NCI-H82 treated with DMSO at 0.1 percent for 48 hours (cell line): ENCODE data around the gene CIB4.

Experiments
- DNase-seq: peaks from one replicate; lab custom pipeline; 2025; ENCODE audit not compliant: unreplicated experiment; lab: John Stamatoyannopoulos, UW

CIB4 gene

DNA sequence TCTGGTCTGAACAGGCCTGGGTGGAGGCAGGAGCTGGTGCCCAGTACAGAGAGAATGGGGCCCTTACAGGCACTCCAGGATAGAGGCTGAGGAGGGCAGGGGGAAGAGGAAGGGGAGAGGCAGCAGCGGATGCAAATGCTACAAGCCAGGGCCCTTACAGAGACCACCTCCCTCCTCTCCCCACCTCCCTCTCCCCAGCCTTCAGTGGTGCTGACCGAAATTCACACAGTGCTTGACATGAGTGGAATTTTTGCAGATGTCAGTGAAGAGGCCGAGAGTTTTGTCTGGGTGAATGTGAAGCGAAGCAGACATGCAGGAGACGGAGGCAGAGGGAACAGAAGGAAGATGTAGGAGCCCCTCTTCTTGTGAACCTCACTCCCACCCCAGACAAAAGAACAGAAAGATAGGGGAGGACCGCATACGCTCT is 31.9 kb downstream of the CIB4 start:
- no peak for DNase-seq

DNA sequence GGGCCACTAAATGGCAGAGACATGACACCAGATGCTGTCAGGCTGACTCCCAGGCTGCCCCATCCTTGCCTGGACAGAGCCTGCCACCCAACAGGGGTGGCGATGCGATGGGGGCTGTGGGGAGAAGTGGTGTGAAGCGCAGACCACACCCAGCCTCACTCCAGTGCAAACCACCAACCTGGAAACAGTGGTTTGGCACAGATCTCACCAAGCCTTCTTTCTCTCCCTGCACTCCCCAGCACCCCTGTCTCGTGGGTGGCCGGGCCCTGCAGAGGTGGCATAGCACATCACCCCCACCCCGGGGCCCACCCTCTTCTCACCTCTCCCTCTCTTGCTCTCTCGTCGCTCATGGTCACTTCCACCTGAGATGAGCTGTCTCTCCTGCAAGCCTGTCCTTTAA is 32.6 kb downstream of the CIB4 start:
- DNase-seq, result no peak

DNA sequence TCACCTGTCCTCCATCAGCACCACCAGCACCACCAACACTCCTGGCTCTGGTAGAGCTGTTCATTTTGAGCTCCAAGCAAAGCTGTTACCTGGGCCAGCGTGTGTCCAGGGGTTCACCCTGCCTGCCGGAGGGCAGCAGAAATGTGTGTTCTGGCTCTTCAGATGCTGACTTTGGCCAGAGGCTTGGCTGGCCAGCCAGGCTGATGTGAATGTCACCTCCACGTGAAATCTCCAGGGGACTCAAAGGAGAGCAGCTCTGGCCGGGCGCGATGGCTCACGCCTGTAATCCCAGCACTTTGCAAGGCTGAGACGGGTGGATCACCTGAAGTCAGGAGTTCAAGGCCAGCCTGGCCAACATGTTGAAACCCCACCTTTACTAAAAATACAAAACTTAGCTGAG is 33.5 kb downstream of the CIB4 start:
- no peak for DNase-seq

DNA sequence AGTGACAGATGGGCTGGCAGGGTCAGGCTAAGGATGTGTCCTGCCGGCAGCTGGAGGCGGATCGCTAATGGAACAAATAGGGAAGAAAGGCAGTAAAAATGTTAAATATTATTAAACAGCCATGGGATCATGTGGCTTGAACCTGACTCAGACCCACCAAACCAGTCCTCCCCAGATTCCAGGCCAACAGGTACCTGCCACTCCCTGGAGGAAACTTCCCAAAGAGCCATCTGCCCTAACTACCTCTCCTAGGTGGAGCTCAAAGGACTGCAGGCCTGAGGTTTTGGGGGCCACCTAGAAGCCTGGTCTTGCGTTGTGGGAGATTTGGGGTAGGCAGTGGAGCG is 34.3 kb downstream of the CIB4 start:
- no peak for DNase-seq

DNA sequence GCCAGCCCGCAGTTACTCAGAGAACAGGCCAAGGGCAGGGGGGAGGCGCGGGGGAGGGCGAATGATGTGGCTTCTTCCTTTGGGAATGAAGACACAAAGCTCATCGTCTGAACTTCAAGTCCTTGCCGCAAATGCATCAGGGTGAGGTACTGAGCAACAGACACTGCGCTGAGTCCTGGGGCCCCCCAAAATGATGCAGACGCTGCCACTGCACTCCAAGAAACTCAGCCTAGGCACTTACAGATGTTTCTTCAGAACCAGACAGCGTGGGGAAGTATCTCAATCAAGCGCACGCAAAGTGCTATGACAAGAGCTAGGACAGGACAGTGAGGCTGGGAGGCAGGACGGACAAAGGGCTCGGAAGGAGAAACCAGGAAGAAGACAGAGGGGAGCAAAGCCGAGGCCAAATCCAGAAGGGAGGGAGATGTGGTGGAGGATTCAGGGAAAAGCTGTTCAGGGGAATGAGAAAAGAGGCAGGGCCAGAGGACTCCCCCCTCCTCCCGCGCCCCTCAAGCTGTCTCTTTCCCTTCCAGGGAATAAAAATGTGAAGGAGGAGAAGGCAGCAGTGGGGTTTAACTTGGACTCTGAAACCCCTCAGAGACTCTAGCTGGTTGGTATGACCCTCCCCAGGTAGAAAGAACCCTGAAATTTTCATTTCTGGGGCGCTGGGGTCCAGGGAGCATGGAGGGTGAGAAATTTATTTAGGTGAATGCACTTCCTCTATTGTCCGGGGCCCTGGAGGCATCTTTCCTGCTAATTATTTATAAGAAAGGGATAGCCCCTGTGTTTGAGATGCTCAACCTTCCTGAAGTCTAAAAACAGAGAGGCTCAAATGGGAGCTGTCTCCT is 34.9 kb downstream of the CIB4 start:
- DNase-seq, result no peak

DNA sequence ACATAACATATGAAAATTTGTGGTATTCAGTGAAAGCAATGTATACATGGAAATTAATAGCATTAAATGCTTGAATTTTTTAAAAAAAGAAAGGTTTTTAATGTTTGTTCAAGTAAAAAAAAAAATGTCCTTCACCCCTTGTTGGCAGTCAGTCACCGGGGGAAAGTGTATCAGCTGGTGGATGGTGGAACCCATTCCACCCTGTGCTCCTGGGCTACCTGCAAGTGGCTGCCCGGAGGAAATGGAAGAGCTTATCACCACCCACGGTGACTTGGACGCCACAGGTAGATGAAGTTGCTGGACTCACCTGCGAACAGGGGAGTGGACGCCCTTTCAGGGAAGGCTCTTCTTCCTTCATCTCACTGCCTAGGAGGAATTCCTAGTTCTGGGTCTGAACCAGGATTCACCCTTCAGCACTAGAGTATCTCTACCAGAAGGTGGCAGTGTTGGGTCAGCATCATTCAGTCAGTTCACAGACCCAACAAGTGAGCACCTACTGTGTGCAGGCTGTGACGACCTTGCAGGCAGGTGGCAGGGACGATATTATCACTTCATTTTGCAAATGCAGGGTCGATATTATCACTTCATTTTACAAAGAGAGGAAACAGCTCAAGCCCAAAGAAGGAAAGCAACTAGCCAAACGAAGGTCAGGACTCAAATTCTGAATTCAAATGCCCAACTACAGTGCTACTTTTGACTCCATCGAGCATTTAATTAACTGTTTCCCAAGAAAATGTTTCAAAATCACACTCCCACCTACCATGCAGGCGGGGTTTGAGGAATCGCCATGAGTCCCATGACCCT is 35.8 kb downstream of the CIB4 start:
- DNase-seq, result peak; percentile 42

DNA sequence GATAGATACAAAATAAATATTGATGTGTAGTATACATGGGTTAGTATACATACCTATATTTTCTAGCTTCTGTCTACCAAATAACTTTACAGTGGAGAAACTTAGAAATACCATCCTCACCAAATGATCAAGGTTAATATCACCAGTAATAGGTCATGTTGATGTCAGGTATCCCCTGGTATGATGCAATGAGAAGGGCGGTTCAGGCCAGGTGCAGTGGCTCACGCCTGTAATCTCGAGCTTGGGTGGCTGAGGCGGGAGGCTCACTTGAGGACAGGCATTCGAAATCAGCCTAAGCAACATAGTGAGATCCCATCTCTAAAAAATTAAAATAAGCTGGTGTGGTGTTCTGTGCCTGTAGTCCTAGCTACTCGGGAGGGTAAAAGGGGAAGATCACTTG is 38.6 kb downstream of the CIB4 start:
- DNase-seq, result no peak

DNA sequence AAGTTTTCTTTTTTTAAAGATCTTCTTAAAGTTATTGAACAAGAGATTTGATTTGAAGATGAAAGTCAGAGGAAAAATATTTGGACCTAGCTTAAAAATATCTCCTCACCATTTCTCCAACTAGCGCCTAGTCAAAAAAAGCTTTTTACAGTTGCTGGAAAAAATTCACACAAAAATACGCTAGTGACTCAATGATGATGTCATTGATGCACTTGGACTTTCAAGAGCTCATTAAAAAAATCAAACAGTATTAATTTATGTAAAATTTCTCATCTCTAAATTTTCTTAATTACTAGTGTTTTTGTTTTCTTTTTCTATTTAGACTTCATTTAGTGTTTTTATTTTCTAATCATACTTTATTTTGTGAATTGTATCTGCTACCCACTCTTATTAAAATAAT is 41.8 kb downstream of the CIB4 start:
- DNase-seq, result no peak

DNA sequence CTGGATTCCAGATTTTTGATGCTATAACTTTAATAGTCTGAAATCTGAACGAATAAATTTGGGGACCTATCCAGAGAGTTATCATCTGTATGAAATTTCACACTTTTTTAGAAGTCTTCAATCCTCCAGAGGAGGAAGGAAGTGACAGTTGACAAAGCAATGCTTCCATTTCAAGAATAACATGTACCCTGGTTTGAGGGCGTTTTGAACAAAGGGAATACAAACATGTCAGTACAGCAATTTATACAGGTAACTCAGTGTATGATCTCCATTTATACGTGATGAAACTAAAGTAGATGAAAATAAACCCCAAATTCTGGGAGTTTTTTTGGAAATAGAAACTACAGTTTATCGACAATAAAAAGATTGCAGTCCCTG is 42.2 kb downstream of the CIB4 start:
- DNase-seq, result no peak

DNA sequence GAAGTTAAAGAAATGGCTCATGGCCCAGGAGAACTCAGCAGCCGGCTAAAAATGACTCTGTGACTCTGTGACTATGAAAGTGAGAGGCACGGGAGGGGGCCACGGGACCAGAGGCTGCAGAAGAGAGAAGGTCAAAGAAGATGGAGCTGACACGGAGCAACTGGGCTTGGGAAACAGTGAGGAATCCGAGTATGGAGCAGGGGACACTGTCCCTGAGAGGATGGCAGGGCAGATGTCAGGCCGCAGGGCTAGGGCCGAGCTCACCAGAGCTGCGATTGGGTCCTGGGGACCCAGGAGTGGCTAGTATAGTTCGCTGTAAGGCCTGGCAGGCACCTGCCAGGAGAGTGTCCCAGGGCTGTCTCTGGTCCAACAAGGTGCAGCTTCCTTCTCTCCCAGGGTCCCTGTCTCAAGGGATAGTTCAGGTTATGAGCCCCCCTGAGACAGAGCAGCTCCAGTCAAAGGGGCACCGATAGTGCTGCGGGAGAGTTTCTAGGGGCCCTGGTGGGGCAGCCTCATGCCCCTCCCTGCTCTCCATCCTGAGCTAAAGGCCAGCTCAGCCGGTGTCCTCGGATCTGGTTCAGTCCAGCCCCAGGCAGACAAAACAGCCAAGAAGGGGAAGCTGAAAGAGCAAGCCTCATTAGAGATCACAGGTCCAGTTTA is 42.7 kb downstream of the CIB4 start:
- no peak for DNase-seq

DNA sequence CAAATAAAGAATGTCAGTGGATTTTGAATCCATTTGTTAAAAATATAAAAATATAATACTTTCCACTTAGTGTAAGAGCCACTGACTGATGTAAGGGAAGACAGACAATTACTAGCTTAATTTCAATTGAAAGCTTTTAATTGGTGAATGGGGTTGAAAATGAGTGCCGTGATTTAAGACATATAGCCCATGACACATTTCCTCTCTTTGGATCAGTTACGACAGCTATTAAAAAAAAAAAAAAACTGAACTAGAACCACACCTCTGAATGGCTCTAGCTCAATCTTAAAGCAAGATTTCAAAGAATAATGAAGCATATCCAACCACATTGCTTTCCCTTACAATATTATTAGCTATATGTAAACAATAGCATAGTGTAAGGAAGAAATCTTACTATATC is 44.0 kb downstream of the CIB4 start:
- no peak for DNase-seq

DNA sequence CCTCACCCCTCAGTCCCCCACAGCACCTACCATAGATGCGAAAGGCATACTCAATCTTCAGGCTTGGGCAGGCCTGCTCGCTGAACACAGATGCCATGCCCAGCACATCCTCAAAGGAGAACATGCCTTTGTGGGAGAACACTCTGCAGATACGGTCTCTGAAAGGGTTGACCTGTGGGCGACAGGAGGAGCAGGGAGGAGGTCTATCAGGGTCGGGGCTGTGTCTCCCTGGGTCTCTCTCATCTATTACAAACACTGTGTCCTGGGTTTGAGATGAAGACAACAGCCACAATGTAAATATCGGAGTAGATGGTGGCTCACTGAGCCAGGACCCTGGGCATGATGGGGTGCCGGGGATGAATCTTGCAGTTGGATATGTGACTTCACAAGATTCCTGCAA is 46.0 kb downstream of the CIB4 start:
- DNase-seq, result no peak

DNA sequence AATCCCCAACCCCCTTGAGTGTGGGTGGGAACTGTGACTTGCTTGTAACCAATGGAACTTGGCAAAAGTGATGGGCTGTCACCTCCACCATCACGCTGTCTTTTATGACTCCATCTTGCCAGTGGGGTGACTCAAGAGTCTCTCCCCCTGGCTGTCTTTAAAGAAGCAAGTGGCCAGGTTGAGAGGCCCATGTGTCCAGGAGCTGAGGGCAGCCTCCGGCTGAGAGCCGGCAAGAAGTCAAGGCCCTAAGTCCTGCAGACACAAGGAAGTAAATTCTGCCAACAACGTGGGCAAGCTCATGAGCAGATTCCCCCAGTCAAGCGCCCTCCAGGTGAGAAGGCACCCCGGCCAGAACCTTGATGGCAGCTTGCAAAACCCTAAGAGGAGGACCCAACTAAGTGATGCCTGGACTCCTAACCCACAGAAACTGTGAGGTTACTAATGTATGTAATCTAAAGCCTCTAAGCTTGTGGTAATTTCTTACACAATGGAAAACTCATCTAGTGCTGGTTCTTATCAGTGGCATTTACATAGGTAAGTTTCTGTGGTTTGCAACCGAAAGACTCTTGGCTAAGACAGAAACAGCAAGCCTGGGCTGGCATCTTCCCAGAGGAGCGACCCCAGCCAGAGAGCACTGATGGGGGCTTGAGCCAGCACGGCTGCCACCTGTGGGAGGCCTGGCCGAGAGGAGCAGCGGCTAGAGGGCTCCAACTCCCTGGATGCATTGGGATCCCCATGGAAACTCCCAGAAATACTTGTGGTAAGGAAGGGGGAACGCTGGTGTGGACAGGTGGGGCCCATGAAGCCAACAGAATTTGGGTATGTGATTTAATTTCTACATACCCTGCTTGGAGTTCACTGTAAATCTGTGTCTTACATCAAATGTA is 49.3 kb downstream of the CIB4 start:
- DNase-seq, result no peak

DNA sequence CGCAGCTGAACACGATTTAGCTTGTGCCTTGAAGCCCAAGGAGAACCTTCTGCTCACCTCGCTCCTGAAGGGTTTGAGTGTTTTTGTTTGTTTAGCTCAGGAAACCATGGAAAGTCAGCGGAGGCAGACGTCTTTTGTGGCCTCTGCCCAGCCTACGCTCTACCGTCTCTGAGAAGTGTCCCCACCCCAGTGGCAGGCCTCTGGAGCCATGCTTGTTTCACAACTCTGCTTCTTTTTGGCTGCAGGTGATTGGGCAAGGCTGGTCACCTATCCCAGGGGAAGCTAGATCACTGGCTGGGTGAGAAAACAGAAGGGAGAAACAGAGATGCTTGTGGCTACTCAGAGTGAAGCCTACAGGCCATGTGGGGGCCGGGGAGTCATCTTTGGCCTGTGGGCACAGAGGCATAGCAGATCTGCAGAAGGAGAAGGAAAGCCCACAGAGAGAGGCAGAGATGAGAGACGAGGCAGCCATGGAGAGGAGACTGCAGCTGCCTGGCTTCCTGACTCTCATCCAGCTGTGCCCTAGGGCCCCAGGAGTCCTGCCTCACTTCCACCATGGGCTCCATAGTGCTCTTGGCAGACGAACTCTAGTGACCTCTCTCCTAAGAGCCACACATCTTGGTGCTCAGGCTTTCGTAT is 50.1 kb downstream of the CIB4 start:
- DNase-seq, result no peak

DNA sequence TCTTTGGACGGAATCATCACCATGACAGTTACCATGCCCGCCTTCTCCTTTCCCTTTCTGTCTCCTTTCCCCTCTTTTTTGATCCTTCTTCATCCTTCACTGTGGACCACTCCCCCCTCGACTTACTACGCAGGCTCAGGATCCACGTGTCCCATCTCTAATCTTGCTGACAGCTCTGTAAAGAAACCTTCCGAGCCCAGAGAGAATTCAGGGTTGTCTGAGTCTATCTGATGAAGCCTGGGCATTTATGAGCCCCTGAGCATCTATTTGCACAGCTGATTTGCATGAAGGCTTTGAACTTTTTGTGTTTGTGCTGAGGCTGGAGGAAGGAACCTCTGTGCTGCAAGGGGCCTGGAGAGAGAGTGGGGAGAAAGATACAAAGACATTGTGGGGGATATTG is 50.7 kb downstream of the CIB4 start:
- DNase-seq, result no peak

DNA sequence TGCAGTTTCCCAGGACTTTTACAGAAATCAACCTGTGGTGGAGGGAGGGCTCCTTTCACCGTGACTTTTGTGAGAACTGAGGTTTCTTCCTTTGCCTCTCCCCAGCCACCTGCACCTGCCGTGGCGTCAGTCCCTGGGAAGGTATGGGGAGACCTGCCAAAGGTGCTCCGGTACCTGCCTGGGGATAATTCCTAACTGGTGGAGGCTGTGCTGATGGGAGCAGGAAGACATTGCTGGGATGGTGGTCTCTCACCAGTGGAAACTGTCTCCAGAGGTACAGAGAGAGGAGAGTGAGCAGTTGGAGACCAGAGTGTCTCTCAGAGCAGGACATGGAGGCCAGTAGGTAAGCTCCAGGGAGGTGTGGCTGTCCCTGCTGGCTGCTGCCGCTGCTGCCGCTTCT is 52.6 kb downstream of the CIB4 start:
- DNase-seq, result no peak

DNA sequence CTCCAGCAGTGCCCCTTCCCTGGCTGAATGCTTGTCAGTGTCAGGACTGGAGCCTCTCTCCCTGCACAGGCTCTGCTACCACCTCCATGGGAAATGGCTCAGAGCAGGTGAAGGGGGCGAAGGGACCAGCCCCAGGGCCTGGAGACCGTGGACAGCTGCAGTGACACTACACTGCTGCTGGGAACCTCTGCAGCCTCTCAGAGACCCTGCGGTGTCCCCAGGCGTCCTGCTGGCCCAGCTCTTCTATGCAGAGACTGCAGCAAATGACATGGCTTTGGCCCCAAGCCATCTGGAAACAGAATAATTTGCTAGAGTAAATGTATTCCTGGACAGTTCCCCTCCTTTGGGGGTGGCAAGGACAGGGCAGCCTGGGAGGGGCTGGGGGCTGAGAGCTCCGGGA is 53.2 kb downstream of the CIB4 start:
- no peak for DNase-seq

DNA sequence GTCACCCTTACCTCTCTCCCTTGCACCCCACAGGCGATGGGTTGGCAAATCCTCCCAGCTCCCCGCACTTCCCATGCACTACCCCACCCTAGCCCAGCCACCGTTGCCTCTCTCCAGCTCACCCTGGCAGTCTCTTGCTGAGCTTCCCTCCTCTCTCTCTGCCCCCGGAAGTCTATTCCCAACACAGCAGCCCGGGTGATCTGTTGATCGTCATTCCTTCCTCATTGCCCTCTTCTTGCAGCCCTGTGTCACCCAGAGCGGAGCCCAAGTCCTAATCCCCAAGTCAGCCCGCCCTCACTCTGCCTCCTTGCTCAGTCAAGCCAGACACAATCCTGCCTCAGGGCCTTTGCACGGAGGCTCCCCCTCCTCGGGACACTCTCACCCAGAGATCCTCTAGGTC is 55.2 kb downstream of the CIB4 start:
- peak; percentile 23 for DNase-seq

DNA sequence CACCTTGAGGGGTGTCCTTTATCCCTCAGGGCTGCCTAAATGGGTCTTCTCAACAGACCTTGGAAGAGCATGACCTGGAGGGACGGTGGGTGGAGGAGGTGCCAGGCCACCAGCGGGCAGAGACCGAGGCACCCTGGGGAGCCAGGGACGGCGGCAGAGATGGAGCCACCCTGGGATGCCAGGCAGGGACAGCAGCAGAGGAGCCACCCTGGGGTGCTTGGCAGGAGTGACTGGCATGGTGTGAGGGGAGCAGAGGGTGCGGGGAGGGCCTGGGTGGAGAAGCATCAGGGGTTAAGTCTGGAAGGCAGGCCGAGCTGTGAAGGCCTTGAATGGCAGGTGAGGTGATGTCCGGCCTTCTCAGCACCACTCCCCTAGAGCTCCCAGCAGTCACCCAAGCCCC is 56.1 kb downstream of the CIB4 start:
- DNase-seq, result no peak

DNA sequence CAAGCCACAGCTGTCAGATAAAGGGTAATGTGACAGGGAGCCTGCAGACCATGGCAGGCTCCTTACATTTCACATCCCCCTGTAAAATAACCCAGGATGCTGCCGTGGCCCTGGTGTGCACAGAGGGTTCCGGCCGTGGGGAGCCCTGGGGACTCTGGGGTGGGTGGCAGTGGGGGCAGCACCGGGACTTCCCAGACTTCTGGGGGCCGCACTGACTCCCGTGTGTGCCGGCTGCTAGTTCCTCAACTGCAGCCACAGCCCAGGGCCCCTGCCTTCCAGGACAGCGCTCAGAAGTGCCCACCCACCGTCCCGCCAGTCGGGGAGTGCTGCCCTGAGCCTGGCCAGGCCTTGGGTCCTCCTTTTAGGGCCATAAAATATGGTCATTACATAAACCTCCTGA is 56.5 kb downstream of the CIB4 start:
- DNase-seq, result no peak

DNA sequence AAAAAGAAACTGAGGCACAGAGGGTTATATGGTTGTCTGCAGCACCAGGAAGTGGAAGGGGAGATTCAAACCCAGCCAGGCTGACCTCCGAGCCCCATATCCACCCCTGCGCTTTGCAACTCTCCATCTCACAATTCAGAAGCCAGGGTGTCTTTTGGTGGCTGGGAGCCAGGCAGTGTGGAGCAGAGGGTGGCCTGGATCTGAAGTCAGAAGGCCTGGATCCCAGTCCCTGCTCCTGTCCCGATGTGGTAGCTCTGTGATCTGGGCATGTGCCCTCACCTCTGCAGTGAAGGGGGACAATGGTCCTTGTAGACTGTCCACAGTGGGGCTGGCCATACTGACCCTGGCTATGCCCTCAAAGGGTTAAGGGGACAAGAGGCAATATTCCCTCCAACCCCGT is 57.0 kb downstream of the CIB4 start:
- no peak for DNase-seq
